ES-I3 (cell line): ENCODE measurements around the gene APOC3.

Source experiments
- H3K36me3 ChIP-seq: 2 replicates; pipeline ENCODE4 v1.6.1; 2013; ENCODE audit warnings: mild to moderate bottlenecking, low read length, control low read depth, moderate library complexity; ENCODE audit not compliant: insufficient read depth
- H3K4me1 ChIP-seq: 2 replicates; pipeline ENCODE4 v1.6.1; 2013; ENCODE audit warnings: mild to moderate bottlenecking, control low read depth, low read length; ENCODE audit not compliant: insufficient read depth
- H3K9ac ChIP-seq: 2 replicates; pipeline ENCODE4 v1.6.1; 2013; ENCODE audit warnings: low read depth, mild to moderate bottlenecking, low read length, moderate library complexity
- H3K9me3 ChIP-seq: 2 replicates; pipeline ENCODE4 v1.6.1; 2013; ENCODE audit warnings: mild to moderate bottlenecking, low read length, moderate library complexity; ENCODE audit not compliant: control insufficient read depth, insufficient read depth

Gene APOC3

GRCh38 chr11:116840746-116841296 is 11.1 kb downstream of the APOC3 start:
- Histone ChIP-seq H3K9ac (no peak overlapping the region), H3K9me3 (no peaks in the 10 kb centered on the region), H3K36me3 (peaks cover 3% of the 10 kb centered on the region; the same call in 1 of the 2 replicates), H3K4me1 (peaks cover 10% of the 10 kb centered on the region; the same call in 1 of the 2 replicates)

GRCh38 chr11:116842117-116842516 is 12.4 kb downstream of the APOC3 start:
- H3K36me3 ChIP-seq: peaks cover 10% of the 10 kb centered on the region
- H3K9ac ChIP-seq: no peak overlapping the region
- peaks cover 10% of the 10 kb centered on the region; the same call in 1 of the 2 replicates for H3K4me1 ChIP-seq
- H3K9me3 ChIP-seq: no peaks in the 10 kb centered on the region

GRCh38 chr11:116842909-116843308 is 13.2 kb downstream of the APOC3 start:
- peaks cover 4% of the 10 kb centered on the region; the same call in 1 of the 2 replicates for H3K4me1 ChIP-seq
- H3K36me3 ChIP-seq: peaks cover 13% of the 10 kb centered on the region
- H3K9me3 ChIP-seq: no peaks in the 10 kb centered on the region
- no peak overlapping the region for H3K9ac ChIP-seq

- H3K9ac ChIP-seq: no peak overlapping the region
- no peaks in the 10 kb centered on the region for H3K9me3 ChIP-seq
- no peaks in the 10 kb centered on the region for H3K4me1 ChIP-seq
- peaks cover 13% of the 10 kb centered on the region for H3K36me3 ChIP-seq
Measured at GRCh38 chr11:116843661-116844060, 14.0 kb downstream of the APOC3 start.

- Histone ChIP-seq H3K4me1 (no peaks in the 10 kb centered on the region), H3K9ac (no peak overlapping the region), H3K36me3 (peaks cover 13% of the 10 kb centered on the region), H3K9me3 (no peaks in the 10 kb centered on the region)
Measured at GRCh38 chr11:116844722-116845121, 15.0 kb downstream of the APOC3 start.

- Histone ChIP-seq H3K9ac (no peak overlapping the region), H3K4me1 (no peaks in the 10 kb centered on the region), H3K9me3 (no peaks in the 10 kb centered on the region), H3K36me3 (peaks cover 13% of the 10 kb centered on the region)
Measured at GRCh38 chr11:116847612-116848011, 17.9 kb downstream of the APOC3 start.

GRCh38 chr11:116849060-116849459 is 19.4 kb downstream of the APOC3 start:
- Histone ChIP-seq H3K4me1 (no peaks in the 10 kb centered on the region), H3K9ac (no peak overlapping the region), H3K9me3 (no peaks in the 10 kb centered on the region), H3K36me3 (peaks cover 13% of the 10 kb centered on the region)

- no peak overlapping the region for H3K9ac ChIP-seq
- H3K9me3 ChIP-seq: no peaks in the 10 kb centered on the region
- no peaks in the 10 kb centered on the region for H3K4me1 ChIP-seq
- peaks cover 16% of the 10 kb centered on the region for H3K36me3 ChIP-seq
Measured at GRCh38 chr11:116849486-116849885, 19.8 kb downstream of the APOC3 start.

GRCh38 chr11:116851626-116852025 is 21.9 kb downstream of the APOC3 start:
- Histone ChIP-seq H3K36me3 (peaks cover 8% of the 10 kb centered on the region; the same call in 1 of the 2 replicates), H3K9ac (no peak overlapping the region), H3K9me3 (no peaks in the 10 kb centered on the region), H3K4me1 (no peaks in the 10 kb centered on the region)

- Histone ChIP-seq H3K9ac (no peak overlapping the region), H3K9me3 (no peaks in the 10 kb centered on the region), H3K4me1 (no peaks in the 10 kb centered on the region), H3K36me3 (peaks cover 3% of the 10 kb centered on the region; the same call in 1 of the 2 replicates)
Measured at GRCh38 chr11:116852261-116853031, 22.7 kb downstream of the APOC3 start.

- peaks cover 3% of the 10 kb centered on the region; the same call in 1 of the 2 replicates for H3K36me3 ChIP-seq
- no peaks in the 10 kb centered on the region for H3K4me1 ChIP-seq
- H3K9ac ChIP-seq: no peak overlapping the region
- H3K9me3 ChIP-seq: no peaks in the 10 kb centered on the region
Measured at GRCh38 chr11:116853461-116854073, 23.9 kb downstream of the APOC3 start.

- Histone ChIP-seq H3K9me3 (no peaks in the 10 kb centered on the region), H3K36me3 (peaks cover 6% of the 10 kb centered on the region), H3K9ac (no peak overlapping the region), H3K4me1 (no peaks in the 10 kb centered on the region)
Measured at GRCh38 chr11:116855413-116855812, 25.7 kb downstream of the APOC3 start.

- H3K9ac ChIP-seq: no peak overlapping the region
- no peaks in the 10 kb centered on the region for H3K9me3 ChIP-seq
- no peaks in the 10 kb centered on the region for H3K4me1 ChIP-seq
- peaks cover 11% of the 10 kb centered on the region for H3K36me3 ChIP-seq
Measured at GRCh38 chr11:116856423-116856822, 26.7 kb downstream of the APOC3 start.

GRCh38 chr11:116857316-116857715 is 27.6 kb downstream of the APOC3 start:
- no peaks in the 10 kb centered on the region for H3K4me1 ChIP-seq
- H3K9me3 ChIP-seq: no peaks in the 10 kb centered on the region
- no peak overlapping the region for H3K9ac ChIP-seq
- peaks cover 16% of the 10 kb centered on the region for H3K36me3 ChIP-seq

GRCh38 chr11:116857936-116858335 is 28.2 kb downstream of the APOC3 start:
- H3K9ac ChIP-seq: no peak overlapping the region
- H3K9me3 ChIP-seq: no peaks in the 10 kb centered on the region
- peaks cover 16% of the 10 kb centered on the region for H3K36me3 ChIP-seq
- H3K4me1 ChIP-seq: no peaks in the 10 kb centered on the region
